Activated CD4-positive, alpha-beta T cell treated with anti-CD3 and anti-CD28 coated beads, Interleukin-2, Interleukin-6, amounts not matched to agents 100 ng/mL and 50 ng/mL, durations not matched to agents 16 hours and 8 hours (primary cell): ENCODE results near the gene LPP.
A peak's percentile ranks its signal among the peaks of the same experiment; 100 is the strongest.
"Not testable (repeated sequence)": the region's sequence is repeated elsewhere in the genome, so short reads cannot be mapped to it uniquely, and the experiment has no call there.

ENCODE experiments used
- DNase-seq: peaks from one replicate; pipeline ENCODE4 v3.0.0-alpha.2; 2020

The LPP gene

GRCh38 chr3:188691665-188692064 lies 537.7 kb downstream of the LPP start:
- DNase-seq: no peak

GRCh38 chr3:188692700-188693099 lies 538.7 kb downstream of the LPP start:
- no peak for DNase-seq

GRCh38 chr3:188693435-188693834 lies 539.5 kb downstream of the LPP start:
- DNase-seq: no peak

GRCh38 chr3:188695241-188695640 lies 541.3 kb downstream of the LPP start:
- DNase-seq: peak; percentile 30

GRCh38 chr3:188697127-188697526 lies 543.2 kb downstream of the LPP start:
- peak; percentile 85 for DNase-seq

- DNase-seq: no peak
Observed at GRCh38 chr3:188698436-188698835, 544.5 kb downstream of the LPP start.

GRCh38 chr3:188700501-188700900 lies 546.5 kb downstream of the LPP start:
- DNase-seq: peak; percentile 85

GRCh38 chr3:188700918-188701317 lies 547.0 kb downstream of the LPP start:
- DNase-seq: no peak

GRCh38 chr3:188701485-188701969 lies 547.6 kb downstream of the LPP start:
- DNase-seq: peak; percentile 41

- not testable (repeated sequence) for DNase-seq
Observed at GRCh38 chr3:188702028-188702427, 548.1 kb downstream of the LPP start.

GRCh38 chr3:188706176-188706575 lies 552.2 kb downstream of the LPP start:
- DNase-seq: no peak

GRCh38 chr3:188706599-188706998 lies 552.6 kb downstream of the LPP start:
- DNase-seq: no peak

GRCh38 chr3:188707381-188708288 lies 553.7 kb downstream of the LPP start:
- DNase-seq: no peak

GRCh38 chr3:188711881-188712247 lies 557.9 kb downstream of the LPP start:
- DNase-seq: no peak

GRCh38 chr3:188712248-188712924 lies 558.4 kb downstream of the LPP start:
- no peak for DNase-seq

- no peak for DNase-seq
Observed at GRCh38 chr3:188712991-188713390, 559.0 kb downstream of the LPP start.

- DNase-seq: no peak
Observed at GRCh38 chr3:188719545-188719944, 565.6 kb downstream of the LPP start.

GRCh38 chr3:188720215-188720614 lies 566.3 kb downstream of the LPP start:
- DNase-seq: no peak

- DNase-seq: peak; percentile 28
Observed at GRCh38 chr3:188720636-188721035, 566.7 kb downstream of the LPP start.

GRCh38 chr3:188721312-188721711 lies 567.4 kb downstream of the LPP start:
- no peak for DNase-seq

GRCh38 chr3:188721990-188722389 lies 568.0 kb downstream of the LPP start:
- DNase-seq: no peak

- DNase-seq: peak; percentile 74
Observed at GRCh38 chr3:188722963-188723362, 569.0 kb downstream of the LPP start.

- DNase-seq: no peak
Observed at GRCh38 chr3:188727052-188727451, 573.1 kb downstream of the LPP start.

GRCh38 chr3:188728371-188728896 lies 574.5 kb downstream of the LPP start:
- peak; percentile 33 for DNase-seq
